K562 (cell line): ENCODE measurements around the gene AP3S2. TPM values are rescaled to one million over a fixed set of nuclear protein-coding genes. Genes with fewer than 3 reads are reported as not detected.

Source experiments
- ATAC-seq: fragments of 200-7000 bp; cut with Tn5 transposase; 3 replicates; pipeline ENCODE4 v1.9.1; 2020; ENCODE audit warnings: moderate library complexity
- BruUV-seq: library from RNA; stranded (reverse); fragments of 400-500 nt; replicated peaks from 2 replicates; lab custom pipeline; 2021; lab: Mats Ljungman, UMichigan
- CTCF ChIA-PET: fragments of 300-600 bp; formaldehyde crosslinking; extraction: SDS; loops from one replicate; lab custom pipeline; 2021; ENCODE audit warnings: low intra/inter-chr PET ratio; lab: Yijun Ruan, JAX
- POLR2A ChIA-PET: fragments of 300-600, 350-650 bp; sonication (Branson Sonifier 250); formaldehyde crosslinking; extraction: SDS; loops from one replicate; lab custom pipeline; 2021; ENCODE audit warnings: antibody characterized with exemption, inconsistent platforms; lab: Yijun Ruan, JAX
- DNase-seq, 4 experiments: peaks; one replicate each; pipeline versions ENCODE4 v3.0.0 to v3.0.0-alpha.2; 2011 to 2018; ENCODE audit warnings: low spot score in 3 of 4, mixed read lengths in 3 of 4; ENCODE audit errors: extremely low read depth in 1 of 4
- FAIRE-seq: peaks from 2 replicates; lab custom pipeline; 2011; peaks lifted over from hg19 to GRCh38; lab: Jason Lieb, UNC
- H2AFZ ChIP-seq: 2 replicates; pipeline ENCODE4 v1.6.0; 2011; ENCODE audit warnings: low read depth, low read length, control low read depth, inconsistent platforms
- H3K27ac ChIP-seq: fragments of 200-600 bp; 3 replicates; pipeline ENCODE4 v1.8.0; 2011; ENCODE audit warnings: low read depth, mild to moderate bottlenecking, control low read depth, inconsistent platforms, low read length, moderate library complexity, mixed read lengths; ENCODE audit errors: extremely low read depth
- H3K27me3 ChIP-seq, 2 experiments: fragments of 300-600 bp in 1 of 2; 2 replicates in 1 of 2; 3 replicates in 1 of 2; pipeline versions ENCODE4 v1.6.0 to v1.8.0; 2011; ENCODE audit warnings: inconsistent platforms in 2 of 2, low read length in 2 of 2, mild to moderate bottlenecking in 1 of 2, mixed read lengths in 1 of 2, moderate library complexity in 1 of 2; ENCODE audit not compliant: control insufficient read depth in 2 of 2, insufficient read depth in 2 of 2
- H3K36me3 ChIP-seq: fragments of 300-600 bp; 3 replicates; pipeline ENCODE4 v1.8.0; 2011; ENCODE audit warnings: mild to moderate bottlenecking, low read length, inconsistent platforms; ENCODE audit not compliant: control insufficient read depth, insufficient read depth
- H3K4me1 ChIP-seq, 2 experiments: fragments of 200-600 bp in 1 of 2; replicated peaks in 1 of 2; 2 replicates in 1 of 2; 3 replicates in 1 of 2; pipeline versions ENCODE4 v1.5.1 to v1.8.0; 2011; ENCODE audit warnings: inconsistent platforms in 2 of 2, low read length in 2 of 2, mild to moderate bottlenecking in 1 of 2, mixed read lengths in 1 of 2, moderate library complexity in 1 of 2; ENCODE audit not compliant: control insufficient read depth in 2 of 2, insufficient read depth in 2 of 2
- H3K4me2 ChIP-seq: 2 replicates; pipeline ENCODE4 v1.6.1; 2011; ENCODE audit warnings: low read length, control low read depth, inconsistent platforms, mixed read lengths; ENCODE audit not compliant: insufficient read depth
- H3K4me3 ChIP-seq: fragments of 200-600 bp; sonication (generic), shearing (Covaris generic); 2 replicates; pipeline ENCODE4 v1.5.1; 2016; ENCODE audit warnings: control low read depth, inconsistent platforms
- H3K79me2 ChIP-seq: fragments of 200-600 bp; 3 replicates; pipeline ENCODE4 v1.8.0; 2011; ENCODE audit warnings: low read length, inconsistent platforms; ENCODE audit not compliant: control insufficient read depth, insufficient read depth
- H3K9ac ChIP-seq, 2 experiments: 2 replicates each; pipeline versions ENCODE4 v1.6.0 to v1.6.1; 2011; ENCODE audit warnings: low read depth in 2 of 2, low read length in 2 of 2, control low read depth in 1 of 2, inconsistent platforms in 1 of 2, mild to moderate bottlenecking in 1 of 2, mixed read lengths in 1 of 2; ENCODE audit not compliant: insufficient read depth in 1 of 2
- H3K9me1 ChIP-seq: one replicate; pipeline ENCODE4 v1.6.0; 2011; ENCODE audit warnings: inconsistent platforms, mild to moderate bottlenecking, low read length, moderate library complexity; ENCODE audit not compliant: control insufficient read depth, insufficient read depth
- H3K9me3 ChIP-seq: replicated peaks from 2 replicates; pipeline ENCODE4 v1.5.1; 2011; ENCODE audit warnings: low read depth, low read length, inconsistent platforms; ENCODE audit not compliant: control insufficient read depth, insufficient read depth
- H4K20me1 ChIP-seq: replicated peaks from 2 replicates; pipeline ENCODE4 v1.6.1; 2011; ENCODE audit warnings: low read length, inconsistent platforms, mixed read lengths; ENCODE audit not compliant: control insufficient read depth, insufficient read depth
- ATF6 ChIP-seq: sonication (generic); formaldehyde crosslinking; IDR thresholded peaks from 2 replicates; pipeline ENCODE4 v1.4.0; 2020; ENCODE audit warnings: mild to moderate bottlenecking, missing genetic modification reagents
- DEAF1 ChIP-seq: fragments of 450-650 bp; formaldehyde crosslinking; IDR thresholded peaks from 2 replicates; pipeline ENCODE4 v1.4.0; 2020; ENCODE audit warnings: mild to moderate bottlenecking, moderate library complexity
- HINFP ChIP-seq: fragments of 450-650 bp; conservative IDR thresholded peaks from 2 replicates; pipeline ENCODE4 v1.6.1; 2016; ENCODE audit warnings: missing genetic modification characterization, low read depth, mild to moderate bottlenecking, control low read depth, missing compliant biosample characterization
- NFYB ChIP-seq: IDR thresholded peaks from 2 replicates; pipeline ENCODE4 v1.6.1; 2011; ENCODE audit warnings: mild to moderate bottlenecking, moderate library complexity; ENCODE audit not compliant: insufficient read length; ENCODE audit errors: extremely low read depth
- PTRF ChIP-seq: fragments of 450-650 bp; IDR thresholded peaks from 2 replicates; pipeline ENCODE4 v1.6.1; 2016; ENCODE audit warnings: mild to moderate bottlenecking, missing genetic modification characterization, missing compliant biosample characterization
- PURB ChIP-seq: sonication (generic); formaldehyde crosslinking; IDR thresholded peaks from 2 replicates; pipeline ENCODE4 v1.9.0; 2021; ENCODE audit warnings: low read depth, mild to moderate bottlenecking, missing genetic modification reagents
- U2AF2 ChIP-seq: fragments of 200-400 bp; formaldehyde crosslinking; optimal IDR thresholded peaks from 2 replicates; pipeline ENCODE3; 2017; ENCODE audit warnings: low read depth, mild to moderate bottlenecking, low read length
- ZKSCAN3 ChIP-seq: fragments of 250-450 bp; sonication (Bioruptor Pico); IDR thresholded peaks from 2 replicates; pipeline ENCODE4 v1.4.0; 2020
- ZMIZ1 ChIP-seq, 2 experiments: fragments of 150-350 bp in 1 of 2; IDR thresholded peaks; 2 replicates each; pipeline ENCODE4 v1.6.1; 2012 to 2016; ENCODE audit warnings: low read depth in 2 of 2, low read length in 2 of 2, mild to moderate bottlenecking in 1 of 2, moderate library complexity in 1 of 2
- ZNF184 ChIP-seq: sonication (generic); formaldehyde crosslinking; IDR thresholded peaks from 2 replicates; pipeline ENCODE4 v1.5.0; 2020; ENCODE audit warnings: missing genetic modification reagents
- ZNF239 ChIP-seq: fragments of 250-450 bp; sonication (Bioruptor Pico); IDR thresholded peaks from 2 replicates; pipeline ENCODE4 v1.4.0; 2020; ENCODE audit warnings: mild to moderate bottlenecking
- ZNF699 ChIP-seq: fragments of 250-450 bp; sonication (Bioruptor Pico); IDR thresholded peaks from 2 replicates; pipeline ENCODE4 v1.8.0; 2021; ENCODE audit warnings: mild to moderate bottlenecking, moderate library complexity; ENCODE audit not compliant: insufficient replicate concordance
- WGBS: fragments of 100-300 bp; shearing (Covaris generic); methylation state at CpG from one replicate; pipeline ENCODE4 v1.1.6; 2016; ENCODE audit warnings: low coverage, mixed read lengths; ENCODE audit not compliant: insufficient coverage; ENCODE audit errors: missing lambda C conversion rate; 5-methylcytosine and 5-hydroxymethylcytosine counted together
- in situ Hi-C: fragments of 300-500 bp; cut with MboI; formaldehyde crosslinking; loops from 4 replicates; pipeline ENCODE4 v1.15.0; 2018; ENCODE audit warnings: inconsistent platforms, mixed read lengths
- intact Hi-C: fragments of 100-400 bp; cut with micrococcal nuclease; formaldehyde crosslinking; loops from 2 replicates; pipeline ENCODE4 v1.14.2; 2022
- polyA plus RNA-seq, 8 experiments: library from polyadenylated mRNA; depleted of rRNA in 4 of 8; stranded (reverse) in 5 of 8; unstranded in 3 of 8; fragments of >200 nt; fragmentation: Nextera tagmentation in 2 of 8; fragmentation: Illumina TruSeq in 1 of 8; extraction: Ambion mirVana in 2 of 8; extraction: Trizol in 1 of 8; gene quantifications; 2 replicates each; pipeline versions ENCODE4 v1.2.1 to v1.2.3, GENCODE V29; 2011 to 2014; ENCODE audit warnings: inconsistent platforms in 1 of 8, missing spikeins in 1 of 8
- total RNA-seq, 7 experiments: library from RNA; depleted of rRNA in 6 of 7; stranded (reverse); fragments of >200 nt in 6 of 7; fragmentation: Illumina TruSeq in 2 of 7; extraction: Trizol in 2 of 7; gene quantifications; 2 replicates each; pipeline versions ENCODE4 v1.2.1 to v1.2.3, GENCODE V29; 2011 to 2021; ENCODE audit warnings: low replicate concordance in 1 of 7

AP3S2 gene
- total and polyA plus RNA-seq, 9 of the 15 experiments (the other 6 are each of a cell fraction or from before 2014, with no cell fraction given), result 16.4 to 54.1 (median 37.4) TPM

GRCh38 chr15:89936786-89937265, 43.0 kb upstream of the AP3S2 start:
- Histone ChIP-seq H3K9me1 (no peaks in the 10 kb centered on the region), H4K20me1 (no peaks in the 10 kb centered on the region), H3K9ac (no peak overlapping the region), H3K4me3 (no peak overlapping the region), H2AFZ (no peak overlapping the region), H3K9me3 (no peaks in the 10 kb centered on the region), H3K79me2 (no peaks in the 10 kb centered on the region), H3K4me1 (no peaks in the 10 kb centered on the region; a peak in 1 of 5 replicates), H3K27ac (no peak overlapping the region), H3K4me2 (no peak overlapping the region), H3K36me3 (no peaks in the 10 kb centered on the region), H3K27me3 (peaks cover 0 to 5% of the 10 kb centered on the region in 2 experiments; a peak in 1 of 5 replicates)
- WGBS, result 51% methylated on average over 14 of the region's 14 CpGs
- ATAC-seq (no peak), FAIRE-seq (no peak), DNase-seq (no peak)
- ChIA-PET POLR2A (interaction anchor here (0.6 to 1.4 kb wide), 2 partner anchors 16 to 23 kb away, joined by 3 read pairs; no protein-coding TSS in a partner anchor), CTCF (no interaction called here)
- in situ Hi-C loops (no loop called here), intact Hi-C loops (no loop called here)
- no TSS peak for BruUV-seq
- no peak for TF ChIP-seq ZNF184 (CRISPR knock-in tag)
- TF ChIP-seq ZNF699 (CRISPR knock-in tag), result no peak
- no peak for TF ChIP-seq HINFP (tag)
- no peak for TF ChIP-seq U2AF2
- no peak for TF ChIP-seq PTRF (tag)
- TF ChIP-seq ZKSCAN3, result no peak
- no peak for TF ChIP-seq NFYB
- no peak for TF ChIP-seq DEAF1 (CRISPR knock-in tag)
- TF ChIP-seq PURB (CRISPR knock-in tag), result no peak
- TF ChIP-seq ATF6, result no peak
- TF ChIP-seq ZMIZ1 (IDR thresholded peaks at IDR 0.05; ENCODE audit: low read depth in 2 of 2, low read length in 2 of 2), result no peak
- TF ChIP-seq ZNF239, result no peak
